GM12878 (cell line): ENCODE results near the gene NLRC3. TPM values are rescaled to one million over a fixed set of nuclear protein-coding genes. Genes with fewer than 3 reads are reported as not detected.

Experiments used
- ATF7 ChIP-seq: fragments of 450-650 bp; IDR thresholded peaks from 2 replicates; pipeline ENCODE4 v1.6.1; 2016; ENCODE audit warnings: low read depth, mild to moderate bottlenecking
- BACH1 ChIP-seq: fragments of 450-650 bp; IDR thresholded peaks from 2 replicates; pipeline ENCODE4 v1.6.1; 2017; ENCODE audit warnings: mild to moderate bottlenecking, borderline replicate concordance
- CHD1 ChIP-seq: IDR thresholded peaks from 2 replicates; pipeline ENCODE4 v1.6.1; 2012; ENCODE audit warnings: low read depth, low read length, improper control_type of control experiment
- CHD4 ChIP-seq: fragments of 200-600 bp; sonication (generic); IDR thresholded peaks from 2 replicates; pipeline ENCODE4 v1.6.1; 2016; ENCODE audit warnings: mild to moderate bottlenecking
- CREM ChIP-seq: IDR thresholded peaks from 2 replicates; pipeline ENCODE4 v1.6.1; 2014; ENCODE audit warnings: antibody characterized with exemption, low read depth
- ESRRA ChIP-seq: IDR thresholded peaks from 2 replicates; pipeline ENCODE4 v1.6.1; 2012; ENCODE audit warnings: mild to moderate bottlenecking, low read length, improper control_type of control experiment
- EZH2 ChIP-seq: IDR thresholded peaks from 2 replicates; pipeline ENCODE4 v1.6.1; 2012; ENCODE audit warnings: low read depth, mild to moderate bottlenecking, control low read depth, inconsistent platforms, low read length, borderline replicate concordance; ENCODE audit not compliant: control insufficient read depth
- FOXK2 ChIP-seq: fragments of 450-650 bp; IDR thresholded peaks from 2 replicates; pipeline ENCODE4 v1.6.1; 2017; ENCODE audit warnings: mild to moderate bottlenecking, moderate library complexity
- HCFC1 ChIP-seq: fragments of 150-350 bp; IDR thresholded peaks from 2 replicates; pipeline ENCODE4 v1.6.1; 2014; ENCODE audit warnings: low read length
- HDAC2 ChIP-seq: fragments of 200-600 bp; sonication (generic); IDR thresholded peaks from 2 replicates; pipeline ENCODE4 v1.6.1; 2017
- HDGF ChIP-seq: fragments of 450-650 bp; IDR thresholded peaks from 2 replicates; pipeline ENCODE4 v1.6.1; 2016; ENCODE audit warnings: antibody characterized with exemption
- IKZF1 ChIP-seq: fragments of 450-650 bp; conservative IDR thresholded peaks from 2 replicates; pipeline ENCODE4 v1.6.1; 2017; ENCODE audit warnings: antibody characterized with exemption, mild to moderate bottlenecking
- MEF2A ChIP-seq: IDR thresholded peaks from 2 replicates; pipeline ENCODE4 v1.6.1; 2011; ENCODE audit warnings: low read depth, mild to moderate bottlenecking, low read length, moderate library complexity; ENCODE audit not compliant: insufficient read depth
- MTA2 ChIP-seq: fragments of 450-650 bp; IDR thresholded peaks from 2 replicates; pipeline ENCODE4 v1.6.1; 2016; ENCODE audit warnings: low read depth, mild to moderate bottlenecking, moderate library complexity
- MYB ChIP-seq: fragments of 150-350 bp; IDR thresholded peaks from 2 replicates; pipeline ENCODE4 v1.6.1; 2014; ENCODE audit warnings: mild to moderate bottlenecking, low read depth, low read length, borderline replicate concordance
- NFYA ChIP-seq: IDR thresholded peaks from 2 replicates; pipeline ENCODE4 v1.6.1; 2011; ENCODE audit warnings: low read depth, mild to moderate bottlenecking, low read length, improper control_type of control experiment, borderline replicate concordance
- PAX8 ChIP-seq: fragments of 450-650 bp; IDR thresholded peaks from 2 replicates; pipeline ENCODE4 v1.6.1; 2017; ENCODE audit warnings: mild to moderate bottlenecking, moderate library complexity
- PML ChIP-seq: IDR thresholded peaks from 2 replicates; pipeline ENCODE4 v1.6.1; 2012; ENCODE audit warnings: low read length, inconsistent platforms
- RBBP5 ChIP-seq: fragments of 200-600 bp; sonication (generic); conservative IDR thresholded peaks from 2 replicates; pipeline ENCODE4 v1.6.1; 2016
- SIN3A ChIP-seq: IDR thresholded peaks from 2 replicates; pipeline ENCODE4 v1.6.1; 2012; ENCODE audit warnings: low read depth, low read length, improper control_type of control experiment
- SIX5 ChIP-seq: IDR thresholded peaks from 2 replicates; pipeline ENCODE4 v1.6.1; 2011; ENCODE audit warnings: mild to moderate bottlenecking, low read depth, low read length, moderate library complexity; ENCODE audit not compliant: severe bottlenecking
- SMAD5 ChIP-seq: IDR thresholded peaks from 2 replicates; pipeline ENCODE4 v1.6.1; 2016; ENCODE audit warnings: antibody characterized with exemption, low read depth
- SMARCA5 ChIP-seq: fragments of 450-650 bp; IDR thresholded peaks from 2 replicates; pipeline ENCODE4 v1.6.1; 2017; ENCODE audit warnings: mild to moderate bottlenecking
- SREBF1 ChIP-seq: IDR thresholded peaks from 2 replicates; pipeline ENCODE4 v1.6.1; 2012; ENCODE audit warnings: mild to moderate bottlenecking, low read length
- ZBED1 ChIP-seq: IDR thresholded peaks from 2 replicates; pipeline ENCODE4 v1.6.1; 2016; ENCODE audit warnings: borderline replicate concordance
- ZNF207 ChIP-seq: fragments of 450-650 bp; IDR thresholded peaks from 2 replicates; pipeline ENCODE4 v1.6.1; 2014; ENCODE audit warnings: antibody characterized with exemption, mild to moderate bottlenecking, borderline replicate concordance
- ZSCAN29 ChIP-seq: fragments of 450-650 bp; IDR thresholded peaks from 2 replicates; pipeline ENCODE4 v1.6.1; 2017; ENCODE audit warnings: mild to moderate bottlenecking, moderate library complexity
- polyA plus RNA-seq, 11 experiments: library from polyadenylated mRNA; depleted of rRNA in 4 of 11; unstranded in 6 of 11; stranded (reverse) in 5 of 11; fragments of >200 nt; fragmentation: Nextera tagmentation in 4 of 11; fragmentation: Illumina TruSeq in 1 of 11; extraction: Ambion mirVana in 4 of 11; extraction: Trizol in 1 of 11; gene quantifications; 1 replicate in 1 of 11; 2 replicates in 10 of 11; pipeline versions ENCODE4 v1.2.1 to v1.2.3, GENCODE V29; 2011 to 2016; ENCODE audit warnings: inconsistent platforms in 2 of 11, missing spikeins in 2 of 11, low read depth in 1 of 11
- total RNA-seq, 4 experiments: library from RNA; depleted of rRNA in 3 of 4; stranded (reverse); fragments of >200 nt in 3 of 4; fragmentation: Illumina TruSeq in 1 of 4; extraction: Trizol in 1 of 4; gene quantifications; 2 replicates each; pipeline versions ENCODE4 v1.2.1 to v1.2.3, GENCODE V29; 2013 to 2021
- TF ChIP-seq, protein P1 (sequence below): fragments of 450-650 bp; IDR thresholded peaks from 2 replicates; pipeline ENCODE4 v1.6.1; 2017; ENCODE audit warnings: mild to moderate bottlenecking, moderate library complexity
- TF ChIP-seq, protein P2 (sequence below): fragments of 150-350 bp; IDR thresholded peaks from 2 replicates; pipeline ENCODE4 v1.6.1; 2014; ENCODE audit warnings: mild to moderate bottlenecking, low read depth, low read length
- TF ChIP-seq, protein P3 (sequence below): IDR thresholded peaks from 2 replicates; pipeline ENCODE4 v1.6.1; 2011; ENCODE audit warnings: low read depth, low read length, improper control_type of control experiment, borderline replicate concordance

NLRC3 gene
- total and polyA plus RNA-seq, 10 of the 15 experiments (the other 5 are each of a cell fraction or from before 2014, with no cell fraction given): 2.2 to 17.8 (median 7.6) TPM

DNA sequence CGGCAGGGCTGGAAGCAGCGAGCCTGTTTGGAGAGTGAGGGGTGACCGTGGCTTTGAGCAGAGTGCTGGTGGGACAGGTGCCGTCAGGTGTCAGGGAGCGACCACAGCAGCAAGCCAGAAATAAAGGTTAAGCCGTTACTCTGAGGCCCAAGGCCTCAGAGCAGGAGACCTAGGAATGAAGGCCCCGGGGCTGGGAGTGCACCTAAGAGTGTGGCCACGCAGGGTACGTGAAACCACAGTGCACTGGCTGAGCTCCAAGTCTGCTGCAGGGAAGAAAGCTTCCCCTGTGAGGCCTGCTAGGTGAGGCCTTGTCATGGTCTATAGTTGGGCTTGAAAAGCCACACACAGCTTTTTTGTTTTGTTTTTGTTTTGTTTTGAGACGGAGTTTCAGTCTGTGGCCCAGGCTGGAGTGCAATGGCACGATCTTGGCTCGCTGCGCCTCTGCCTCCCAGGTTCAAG is 67.7 kb downstream of the NLRC3 start (continued):
- TF ChIP-seq EZH2 (no peak), ESRRA (no peak), CHD1 (no peak), SIX5 (no peak), ATF7 (peak; percentile 61; the same call in 1 of the 2 replicates), HDAC2 (no peak), FOXK2 (no peak), ZSCAN29 (no peak), IKZF1 (peak; percentile 49; the same call in 1 of the 2 replicates), SMAD5 (no peak), MTA2 (peak; percentile 59; the same call in 1 of the 2 replicates), HDGF (0 out of 2 replicates have a peak, but pooled peaks have one; percentile 30), NFYA (no peak), PML (no peak), ZBED1 (peak; percentile 41; the same call in 1 of the 2 replicates), PAX8 (no peak), ZNF207 (no peak), SREBF1 (no peak), CREM (peak; percentile 68), BACH1 (no peak), SIN3A (no peak), MEF2A (no peak; the same call in 1 of the 2 replicates), MYB (no peak), SMARCA5 (no peak), HCFC1 (peak; percentile 15; the same call in 1 of the 2 replicates), RBBP5 (no peak), CHD4 (no peak)
- TF ChIP-seq, protein P1, sequence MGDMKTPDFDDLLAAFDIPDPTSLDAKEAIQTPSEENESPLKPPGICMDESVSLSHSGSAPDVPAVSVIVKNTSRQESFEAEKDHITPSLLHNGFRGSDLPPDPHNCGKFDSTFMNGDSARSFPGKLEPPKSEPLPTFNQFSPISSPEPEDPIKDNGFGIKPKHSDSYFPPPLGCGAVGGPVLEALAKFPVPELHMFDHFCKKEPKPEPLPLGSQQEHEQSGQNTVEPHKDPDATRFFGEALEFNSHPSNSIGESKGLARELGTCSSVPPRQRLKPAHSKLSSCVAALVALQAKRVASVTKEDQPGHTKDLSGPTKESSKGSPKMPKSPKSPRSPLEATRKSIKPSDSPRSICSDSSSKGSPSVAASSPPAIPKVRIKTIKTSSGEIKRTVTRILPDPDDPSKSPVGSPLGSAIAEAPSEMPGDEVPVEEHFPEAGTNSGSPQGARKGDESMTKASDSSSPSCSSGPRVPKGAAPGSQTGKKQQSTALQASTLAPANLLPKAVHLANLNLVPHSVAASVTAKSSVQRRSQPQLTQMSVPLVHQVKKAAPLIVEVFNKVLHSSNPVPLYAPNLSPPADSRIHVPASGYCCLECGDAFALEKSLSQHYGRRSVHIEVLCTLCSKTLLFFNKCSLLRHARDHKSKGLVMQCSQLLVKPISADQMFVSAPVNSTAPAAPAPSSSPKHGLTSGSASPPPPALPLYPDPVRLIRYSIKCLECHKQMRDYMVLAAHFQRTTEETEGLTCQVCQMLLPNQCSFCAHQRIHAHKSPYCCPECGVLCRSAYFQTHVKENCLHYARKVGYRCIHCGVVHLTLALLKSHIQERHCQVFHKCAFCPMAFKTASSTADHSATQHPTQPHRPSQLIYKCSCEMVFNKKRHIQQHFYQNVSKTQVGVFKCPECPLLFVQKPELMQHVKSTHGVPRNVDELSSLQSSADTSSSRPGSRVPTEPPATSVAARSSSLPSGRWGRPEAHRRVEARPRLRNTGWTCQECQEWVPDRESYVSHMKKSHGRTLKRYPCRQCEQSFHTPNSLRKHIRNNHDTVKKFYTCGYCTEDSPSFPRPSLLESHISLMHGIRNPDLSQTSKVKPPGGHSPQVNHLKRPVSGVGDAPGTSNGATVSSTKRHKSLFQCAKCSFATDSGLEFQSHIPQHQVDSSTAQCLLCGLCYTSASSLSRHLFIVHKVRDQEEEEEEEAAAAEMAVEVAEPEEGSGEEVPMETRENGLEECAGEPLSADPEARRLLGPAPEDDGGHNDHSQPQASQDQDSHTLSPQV: no peak
- TF ChIP-seq, protein P2, sequence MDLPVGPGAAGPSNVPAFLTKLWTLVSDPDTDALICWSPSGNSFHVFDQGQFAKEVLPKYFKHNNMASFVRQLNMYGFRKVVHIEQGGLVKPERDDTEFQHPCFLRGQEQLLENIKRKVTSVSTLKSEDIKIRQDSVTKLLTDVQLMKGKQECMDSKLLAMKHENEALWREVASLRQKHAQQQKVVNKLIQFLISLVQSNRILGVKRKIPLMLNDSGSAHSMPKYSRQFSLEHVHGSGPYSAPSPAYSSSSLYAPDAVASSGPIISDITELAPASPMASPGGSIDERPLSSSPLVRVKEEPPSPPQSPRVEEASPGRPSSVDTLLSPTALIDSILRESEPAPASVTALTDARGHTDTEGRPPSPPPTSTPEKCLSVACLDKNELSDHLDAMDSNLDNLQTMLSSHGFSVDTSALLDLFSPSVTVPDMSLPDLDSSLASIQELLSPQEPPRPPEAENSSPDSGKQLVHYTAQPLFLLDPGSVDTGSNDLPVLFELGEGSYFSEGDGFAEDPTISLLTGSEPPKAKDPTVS: no peak
- TF ChIP-seq, protein P3, sequence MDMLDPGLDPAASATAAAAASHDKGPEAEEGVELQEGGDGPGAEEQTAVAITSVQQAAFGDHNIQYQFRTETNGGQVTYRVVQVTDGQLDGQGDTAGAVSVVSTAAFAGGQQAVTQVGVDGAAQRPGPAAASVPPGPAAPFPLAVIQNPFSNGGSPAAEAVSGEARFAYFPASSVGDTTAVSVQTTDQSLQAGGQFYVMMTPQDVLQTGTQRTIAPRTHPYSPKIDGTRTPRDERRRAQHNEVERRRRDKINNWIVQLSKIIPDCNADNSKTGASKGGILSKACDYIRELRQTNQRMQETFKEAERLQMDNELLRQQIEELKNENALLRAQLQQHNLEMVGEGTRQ: no peak
